HCT116 (cell line): ENCODE measurements around the gene POLE.

Experiments used
- CEBPB ChIP-seq: IDR thresholded peaks from 2 replicates; pipeline ENCODE4 v1.6.1; 2012; ENCODE audit warnings: low read depth
- CTCF ChIP-seq, 3 experiments: fragments of 200-600 bp in 1 of 3; sonication (generic) in 1 of 3; IDR thresholded peaks in 2 of 3; conservative IDR thresholded peaks in 1 of 3; 2 replicates each; pipeline ENCODE4 v1.5.1; 2012 to 2017; ENCODE audit warnings: low read depth in 2 of 3, low read length in 2 of 3, antibody characterized with exemption in 1 of 3, borderline replicate concordance in 1 of 3, control low read depth in 1 of 3, mild to moderate bottlenecking in 1 of 3, mixed read lengths in 1 of 3, mixed run types in 1 of 3, moderate library complexity in 1 of 3; ENCODE audit not compliant: insufficient read depth in 1 of 3
- MAX ChIP-seq: IDR thresholded peaks from 2 replicates; pipeline ENCODE4 v1.6.1; 2012
- POLR2A ChIP-seq: IDR thresholded peaks from 2 replicates; pipeline ENCODE4 v1.7.0; 2011; ENCODE audit warnings: borderline replicate concordance; ENCODE audit not compliant: insufficient read depth, insufficient read length; ENCODE audit errors: extremely low read depth
- POLR2AphosphoS5 ChIP-seq: IDR thresholded peaks from 2 replicates; pipeline ENCODE4 v1.6.1; 2011; ENCODE audit warnings: mild to moderate bottlenecking, low read depth, low read length, moderate library complexity
- RAD21 ChIP-seq: IDR thresholded peaks from 2 replicates; pipeline ENCODE4 v1.6.1; 2012; ENCODE audit warnings: low read depth, mild to moderate bottlenecking

GRCh38 chr12:132603240-132604150, 83.6 kb downstream of the POLE start:
- TF ChIP-seq POLR2AphosphoS5 (no peak), POLR2A (no peak), CTCF (IDR thresholded peaks at IDR 0.05 in 2 of 3, conservative IDR thresholded peaks at IDR 0.05 in 1 of 3; ENCODE audit: borderline replicate concordance in 1 of 3, insufficient read depth in 1 of 3, low read depth in 2 of 3, low read length in 2 of 3) (no peak), CEBPB (no peak), MAX (no peak), RAD21 (no peak)
